Natural killer cell treated with Interleukin-12 subunit alpha and Interleukin-12 subunit beta and Interleukin-15 and Interleukin-18, amount 100 ng/mL, for 72 hours (primary cell): ENCODE measurements around the gene PAN3. TPM values are rescaled to one million over a fixed set of nuclear protein-coding genes. Genes with fewer than 3 reads are reported as not detected.

Experiments used
- ATAC-seq, 2 donors: fragments of 150-1000 bp; cut with Tn5 transposase in 1 of 2; sonication (Bioruptor Pico), chemical (Tn5 transposase) in 1 of 2; 2 replicates each; pipeline ENCODE4 v1.10.0; 2021
- DNase-seq: peaks from one replicate; pipeline ENCODE4 v3.0.0; 2022; ENCODE audit warnings: low spot score
- H3K27ac Mint-ChIP-seq, 2 donors: 1 replicate in 1 of 2; 2 replicates in 1 of 2; pipeline ENCODE4 v1.8.0; 2022; ENCODE audit warnings: mixed read lengths in 2 of 2, mild to moderate bottlenecking in 1 of 2, moderate library complexity in 1 of 2
- H3K27me3 Mint-ChIP-seq, 2 donors: 1 replicate in 1 of 2; 2 replicates in 1 of 2; pipeline ENCODE4 v1.8.0; 2022; ENCODE audit warnings: mixed read lengths in 2 of 2
- H3K36me3 Mint-ChIP-seq: one replicate; pipeline ENCODE4 v1.8.0; 2022; ENCODE audit warnings: mixed read lengths
- H3K4me1 Mint-ChIP-seq, 2 donors: 1 replicate in 1 of 2; 2 replicates in 1 of 2; pipeline ENCODE4 v1.8.0; 2022; ENCODE audit warnings: low read depth in 2 of 2, mixed read lengths in 2 of 2, mild to moderate bottlenecking in 1 of 2
- H3K4me3 Mint-ChIP-seq: one replicate; pipeline ENCODE4 v1.8.0; 2022; ENCODE audit warnings: mixed read lengths
- H3K9me3 Mint-ChIP-seq: 2 replicates; pipeline ENCODE4 v1.8.0; 2022; ENCODE audit warnings: mixed read lengths
- total RNA-seq, 2 donors: library from RNA; stranded (reverse); gene quantifications; one replicate each; pipeline ENCODE4 v1.2.3, GENCODE V29; 2022

Gene PAN3
- total RNA-seq, 2 donors from 2014 or later = 38.5 to 43.2 TPM

DNA sequence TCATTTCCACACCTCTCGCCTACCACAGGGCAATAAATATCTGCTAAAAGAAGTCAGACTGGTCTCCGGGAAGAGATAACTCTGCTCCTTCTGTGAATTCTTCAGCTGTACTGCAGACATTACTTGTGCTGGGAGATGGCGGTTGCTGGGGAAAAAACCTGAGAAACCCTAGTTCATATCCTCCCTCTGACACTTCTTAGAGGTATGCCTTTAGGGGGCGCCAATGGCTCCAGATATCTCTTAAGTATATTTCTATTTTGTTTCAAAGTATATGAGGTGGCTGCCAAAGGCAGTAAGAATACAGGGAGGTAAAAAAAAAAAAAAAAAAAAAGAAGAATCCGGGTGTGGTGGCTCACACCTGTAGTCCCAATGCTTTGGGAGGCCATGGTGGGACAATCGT lies 175.2 kb downstream of the PAN3 start:
- Mint-ChIP-seq H3K4me3 (no peak overlapping the region), H3K36me3 (no peaks in the 10 kb centered on the region), H3K9me3 (no peaks in the 10 kb centered on the region), H3K4me1 (no peaks in the 10 kb centered on the region), H3K27ac (no peak overlapping the region), H3K27me3 (no peaks in the 10 kb centered on the region)
- ATAC-seq (no peak), DNase-seq (no peak)

DNA sequence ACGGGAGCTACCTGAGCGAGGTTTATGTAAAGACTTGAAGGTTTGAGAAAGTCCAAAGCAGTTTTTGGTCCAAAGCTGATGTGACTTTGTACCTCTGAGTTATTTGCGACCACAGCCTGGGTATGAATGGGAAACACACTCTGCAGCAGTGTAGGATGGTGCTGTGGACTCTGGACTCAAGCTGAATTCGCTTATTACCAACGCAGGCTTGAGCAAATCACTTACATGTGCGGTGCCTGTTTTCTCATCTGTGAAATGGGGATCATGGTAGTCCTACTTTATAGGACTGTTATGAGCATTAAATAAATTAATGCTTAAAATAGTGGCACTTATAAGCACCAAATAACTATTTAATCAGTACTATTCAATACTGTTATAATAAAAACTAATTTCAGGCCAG lies 176.5 kb downstream of the PAN3 start:
- H3K9me3 Mint-ChIP-seq = no peaks in the 10 kb centered on the region
- H3K4me3 Mint-ChIP-seq = no peak overlapping the region
- no peak for ATAC-seq
- H3K27me3 Mint-ChIP-seq = no peaks in the 10 kb centered on the region
- no peaks in the 10 kb centered on the region for H3K36me3 Mint-ChIP-seq
- no peaks in the 10 kb centered on the region for H3K4me1 Mint-ChIP-seq
- DNase-seq = no peak
- no peak overlapping the region for H3K27ac Mint-ChIP-seq

DNA sequence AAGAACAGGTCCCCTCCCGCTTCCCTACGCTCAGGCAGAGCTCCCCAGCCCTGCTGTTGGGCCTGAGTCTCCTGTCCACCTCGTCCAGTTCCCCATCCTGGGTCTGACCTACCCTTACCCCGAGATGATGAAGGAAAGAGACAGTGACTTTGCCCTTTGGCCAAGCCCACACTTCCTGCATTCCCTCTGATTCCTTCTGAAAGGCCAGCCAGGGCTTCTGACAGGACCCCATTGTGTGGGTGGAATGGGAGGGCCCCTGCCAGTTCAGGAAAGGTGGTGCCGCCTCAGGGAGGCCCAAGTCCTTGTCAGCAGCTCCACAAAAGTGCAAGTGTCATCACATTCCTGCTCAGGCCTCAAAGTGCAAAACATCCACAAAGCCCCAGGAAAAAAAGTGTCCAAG lies 177.8 kb downstream of the PAN3 start:
- DNase-seq (no peak), ATAC-seq (no peak)
- Mint-ChIP-seq H3K27ac (no peak overlapping the region), H3K27me3 (no peaks in the 10 kb centered on the region), H3K36me3 (no peaks in the 10 kb centered on the region), H3K4me1 (no peaks in the 10 kb centered on the region), H3K4me3 (no peak overlapping the region), H3K9me3 (no peaks in the 10 kb centered on the region)

DNA sequence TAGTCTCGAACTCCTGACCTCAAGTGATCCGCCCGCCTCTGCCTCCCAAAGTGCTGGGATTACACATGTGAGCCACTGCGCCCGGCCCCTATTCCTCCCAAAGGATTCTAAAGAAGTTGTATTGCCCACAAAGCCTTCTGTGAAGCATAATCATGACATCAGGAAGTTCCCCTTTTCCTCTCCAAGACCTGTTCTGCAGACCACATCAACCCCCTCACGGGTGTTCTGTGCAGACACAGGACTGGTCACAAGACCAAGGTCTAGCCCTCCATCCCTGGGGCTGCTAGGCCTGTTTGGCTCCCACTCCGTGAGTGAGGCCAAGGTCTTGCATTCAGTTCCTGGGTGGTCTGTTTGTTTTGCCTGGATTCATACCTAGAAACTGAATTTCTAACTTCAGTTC lies 178.5 kb downstream of the PAN3 start:
- Mint-ChIP-seq H3K27me3 (no peaks in the 10 kb centered on the region), H3K36me3 (no peaks in the 10 kb centered on the region), H3K9me3 (no peaks in the 10 kb centered on the region), H3K4me3 (no peak overlapping the region), H3K27ac (no peak overlapping the region), H3K4me1 (no peaks in the 10 kb centered on the region)
- no peak for ATAC-seq
- DNase-seq = no peak

DNA sequence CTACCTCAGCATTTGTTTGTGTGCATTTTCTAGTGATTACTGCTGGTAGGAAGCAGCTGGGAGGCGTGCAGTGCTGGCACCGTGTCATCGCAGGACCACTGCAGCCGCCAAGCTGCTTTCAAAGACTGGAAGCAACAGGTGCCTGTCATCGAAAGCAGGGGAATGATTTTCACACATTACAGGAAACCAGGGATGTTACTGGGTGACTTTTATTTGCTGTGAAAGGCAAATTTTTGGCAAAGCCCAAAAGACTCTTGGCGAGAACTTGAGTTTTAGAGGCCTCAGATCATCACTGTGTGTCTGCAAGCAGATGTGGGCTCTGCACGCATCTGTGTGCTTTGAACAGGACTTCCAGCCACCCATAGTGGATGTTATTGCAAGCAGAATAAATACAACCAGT lies 180.2 kb downstream of the PAN3 start:
- ATAC-seq (no peak), DNase-seq (no peak)
- Mint-ChIP-seq H3K27me3 (no peaks in the 10 kb centered on the region), H3K4me1 (no peaks in the 10 kb centered on the region), H3K9me3 (no peaks in the 10 kb centered on the region), H3K36me3 (no peaks in the 10 kb centered on the region), H3K4me3 (no peak overlapping the region), H3K27ac (no peak overlapping the region)

DNA sequence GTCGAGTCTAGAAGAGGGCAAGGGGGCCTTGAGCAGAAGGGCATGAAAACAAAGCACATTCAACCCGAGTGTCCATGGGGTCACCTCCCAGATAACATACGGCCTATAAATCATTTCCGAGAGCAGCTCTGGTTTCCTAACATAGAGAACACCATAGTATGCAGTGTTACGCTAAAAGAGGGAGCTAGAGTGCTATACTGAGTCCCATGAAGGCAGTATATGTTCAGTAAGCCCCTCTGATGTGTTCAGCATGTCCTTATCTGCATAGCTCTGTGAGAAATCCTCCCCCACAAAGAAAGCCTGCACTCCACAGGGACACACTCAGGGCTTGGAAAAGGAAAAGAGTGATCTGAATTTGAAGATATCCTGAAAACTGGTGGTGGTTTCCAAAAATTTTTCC lies 181.2 kb downstream of the PAN3 start:
- no peaks in the 10 kb centered on the region for H3K27me3 Mint-ChIP-seq
- H3K36me3 Mint-ChIP-seq = no peaks in the 10 kb centered on the region
- DNase-seq (no peak), ATAC-seq (no peak)
- no peak overlapping the region for H3K27ac Mint-ChIP-seq
- no peaks in the 10 kb centered on the region for H3K9me3 Mint-ChIP-seq
- H3K4me1 Mint-ChIP-seq = peaks cover 0 to 3% of the 10 kb centered on the region in 2 donors
- no peak overlapping the region for H3K4me3 Mint-ChIP-seq

DNA sequence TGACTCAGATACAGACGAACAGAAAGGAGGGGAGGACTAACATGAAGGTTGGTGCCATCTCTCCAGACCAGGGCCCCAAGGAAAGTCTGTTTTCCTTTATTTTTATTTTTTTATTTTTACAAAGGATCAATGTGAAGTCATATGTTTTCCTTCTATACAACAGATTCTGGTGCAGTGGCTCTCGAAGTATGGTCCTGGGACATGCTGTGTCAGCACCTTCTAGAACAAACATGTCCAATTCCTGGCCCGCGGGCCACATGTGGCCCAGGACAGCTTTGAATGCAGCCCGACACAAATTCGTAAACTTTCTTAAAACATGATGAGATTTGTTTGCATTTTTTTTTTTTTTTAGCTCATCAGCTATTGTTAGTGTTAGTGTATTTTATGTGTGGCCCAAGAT lies 181.9 kb downstream of the PAN3 start:
- Mint-ChIP-seq H3K4me1 (peaks cover 0 to 3% of the 10 kb centered on the region in 2 donors), H3K9me3 (no peaks in the 10 kb centered on the region), H3K36me3 (no peaks in the 10 kb centered on the region), H3K27ac (no peak overlapping the region), H3K4me3 (no peak overlapping the region), H3K27me3 (no peaks in the 10 kb centered on the region)
- ATAC-seq = no peak
- DNase-seq = no peak

DNA sequence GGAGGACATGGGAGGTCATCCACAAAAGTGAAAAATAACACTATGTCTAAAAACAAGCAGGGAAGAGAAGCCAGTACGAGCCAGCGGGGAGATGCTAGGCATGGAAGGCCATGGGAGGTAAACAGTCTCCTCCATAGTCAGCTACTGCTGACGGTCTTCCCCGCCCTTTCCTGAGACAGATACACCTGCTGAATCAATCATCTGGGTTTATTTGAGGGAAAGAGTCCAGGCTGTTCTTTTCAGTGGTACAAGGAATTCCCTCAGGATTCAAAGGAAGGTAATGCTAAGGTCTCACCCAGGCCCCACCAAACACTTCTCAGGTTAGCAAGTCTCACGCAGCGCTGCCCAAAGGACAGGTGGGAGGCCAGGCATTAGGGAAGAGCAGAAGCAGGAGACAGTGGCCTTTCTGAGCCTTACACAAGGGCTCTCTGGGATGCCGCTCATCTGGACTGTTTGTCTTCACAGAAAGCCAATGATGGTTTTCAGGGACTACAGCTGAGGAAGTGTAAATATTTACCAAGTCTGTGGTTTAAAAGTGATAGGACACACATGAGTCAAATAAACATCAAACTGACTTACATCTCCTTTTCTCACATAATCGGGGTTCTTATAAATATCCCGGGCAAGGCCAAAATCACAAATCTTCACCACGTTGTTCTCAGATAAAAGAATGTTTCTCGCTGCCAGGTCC lies 182.7 kb downstream of the PAN3 start:
- H3K36me3 Mint-ChIP-seq = no peaks in the 10 kb centered on the region
- no peak for ATAC-seq

DNA sequence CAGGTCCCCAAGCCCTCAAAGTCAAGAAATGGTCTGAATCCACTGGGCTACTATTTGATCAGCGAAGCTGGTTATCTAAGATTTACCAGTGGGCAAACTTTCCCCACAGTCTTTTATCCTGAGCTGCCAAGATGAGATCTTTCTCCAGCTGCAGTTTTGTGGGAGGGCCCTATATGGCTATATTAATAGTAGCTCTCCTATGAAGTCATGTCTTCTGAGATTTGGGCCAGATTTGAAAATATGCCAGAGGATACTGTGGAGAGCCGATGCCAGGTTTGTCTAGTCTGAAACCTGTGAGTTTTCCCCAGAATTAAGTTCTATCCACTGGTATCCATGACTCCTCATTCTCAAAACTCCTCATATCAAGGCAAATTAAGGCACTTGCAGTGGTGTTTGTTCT lies 183.4 kb downstream of the PAN3 start:
- H3K4me3 Mint-ChIP-seq = no peak overlapping the region
- H3K4me1 Mint-ChIP-seq = peaks cover 0 to 3% of the 10 kb centered on the region in 2 donors
- ATAC-seq (no peak), DNase-seq (no peak)
- H3K27ac Mint-ChIP-seq = no peak overlapping the region
- H3K9me3 Mint-ChIP-seq = no peaks in the 10 kb centered on the region
- H3K27me3 Mint-ChIP-seq = no peaks in the 10 kb centered on the region
- no peaks in the 10 kb centered on the region for H3K36me3 Mint-ChIP-seq

More for the DNA sequence above, 182.7 kb downstream of the PAN3 start:
- DNase-seq = no peak
- H3K9me3 Mint-ChIP-seq = no peaks in the 10 kb centered on the region
- H3K4me3 Mint-ChIP-seq = no peak overlapping the region
- peaks cover 0 to 3% of the 10 kb centered on the region in 2 donors for H3K4me1 Mint-ChIP-seq
- H3K27me3 Mint-ChIP-seq = no peaks in the 10 kb centered on the region
- no peak overlapping the region for H3K27ac Mint-ChIP-seq

DNA sequence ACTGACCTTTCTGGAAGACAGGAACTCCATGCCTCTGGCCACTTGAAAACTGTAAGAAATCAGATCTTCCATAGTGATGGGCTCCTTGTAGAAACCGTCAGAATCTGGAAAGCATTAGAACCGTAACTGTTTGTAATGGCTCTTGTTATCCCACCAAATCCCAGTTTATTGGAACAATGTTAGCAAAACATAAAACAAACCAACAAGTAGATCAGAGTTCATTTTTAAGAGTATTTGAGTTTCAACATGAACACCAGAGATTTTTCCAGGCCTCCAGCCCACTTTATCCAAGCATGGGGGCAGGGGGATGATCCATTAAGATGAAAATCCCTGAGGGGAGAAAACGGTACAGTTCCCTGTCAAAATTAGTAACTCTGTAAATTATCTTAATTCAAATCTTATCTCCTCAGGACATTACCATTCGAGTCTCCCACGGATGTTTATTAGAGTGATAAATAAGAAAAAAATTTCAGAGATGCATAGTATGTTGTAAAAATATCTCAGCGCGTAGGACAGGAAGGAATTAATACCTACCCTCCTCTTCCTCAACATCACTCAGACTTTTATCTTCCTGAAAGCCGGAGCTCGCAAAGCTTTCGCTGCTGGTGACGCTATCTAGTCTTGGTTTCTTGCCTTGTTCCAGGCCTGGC lies 184.0 kb downstream of the PAN3 start:
- Mint-ChIP-seq H3K4me1 (peaks cover 0 to 3% of the 10 kb centered on the region in 2 donors), H3K36me3 (no peaks in the 10 kb centered on the region), H3K4me3 (no peak overlapping the region), H3K9me3 (no peaks in the 10 kb centered on the region), H3K27me3 (no peaks in the 10 kb centered on the region), H3K27ac (no peak overlapping the region)
- DNase-seq = no peak
- no peak for ATAC-seq

DNA sequence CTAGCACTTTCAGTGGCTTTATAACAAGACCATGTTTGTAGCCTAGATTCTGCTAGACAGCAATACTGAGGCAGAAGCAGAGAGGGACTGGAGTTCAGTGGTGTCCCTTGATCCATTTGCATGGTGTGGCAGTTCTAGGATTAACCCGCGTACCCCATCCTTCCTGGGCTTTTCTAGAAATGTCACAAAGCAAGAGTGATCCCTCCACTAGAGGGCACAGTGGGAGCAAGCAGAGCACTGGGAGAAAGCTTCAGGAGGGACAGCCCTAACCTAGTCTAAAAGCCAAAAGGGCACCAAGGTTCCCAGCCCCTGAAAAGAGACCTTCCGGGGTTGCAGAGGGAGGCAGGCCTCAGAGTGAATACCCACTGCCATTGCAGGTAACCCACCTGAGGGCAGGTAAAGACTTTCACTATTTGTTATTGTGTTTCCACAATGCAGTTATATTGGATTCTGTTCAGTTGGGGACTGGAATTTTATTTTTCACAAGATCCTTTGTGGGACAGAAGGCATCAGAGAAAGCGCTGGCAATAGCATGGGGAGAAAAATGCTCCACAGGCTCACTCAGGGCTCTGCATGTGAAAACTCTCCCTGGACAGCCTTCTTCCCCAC lies 185.9 kb downstream of the PAN3 start:
- H3K9me3 Mint-ChIP-seq = no peaks in the 10 kb centered on the region
- peaks cover 0 to 5% of the 10 kb centered on the region in 2 donors for H3K27me3 Mint-ChIP-seq
- no peak overlapping the region for H3K27ac Mint-ChIP-seq
- H3K36me3 Mint-ChIP-seq = no peaks in the 10 kb centered on the region
- DNase-seq = peak; percentile 66
- peak; percentile 60 to 75 for ATAC-seq
- peaks cover 0 to 3% of the 10 kb centered on the region in 2 donors for H3K4me1 Mint-ChIP-seq
- no peak overlapping the region for H3K4me3 Mint-ChIP-seq

DNA sequence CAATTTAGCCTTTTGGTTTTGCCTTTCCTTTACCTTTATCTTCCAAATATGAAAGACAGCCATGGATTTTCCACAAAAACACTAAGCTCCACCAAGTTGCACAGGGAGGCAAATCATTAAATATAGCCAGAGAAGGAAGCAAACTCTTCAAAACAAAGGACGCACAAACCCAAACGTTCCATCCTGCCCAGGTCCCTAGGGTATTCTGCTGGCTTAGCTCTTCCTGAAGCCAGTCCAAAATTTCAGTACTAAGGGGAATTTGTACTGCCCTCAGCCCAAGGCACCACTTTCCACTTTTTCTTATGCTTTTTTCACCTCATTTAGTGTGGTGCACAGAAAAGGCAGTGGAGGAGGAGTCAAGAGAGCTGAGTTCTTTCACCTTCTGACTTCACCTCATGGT lies 186.7 kb downstream of the PAN3 start:
- ATAC-seq = no peak
- Mint-ChIP-seq H3K27ac (no peak overlapping the region), H3K36me3 (no peaks in the 10 kb centered on the region), H3K4me3 (no peak overlapping the region), H3K9me3 (no peaks in the 10 kb centered on the region), H3K4me1 (peaks cover 0 to 3% of the 10 kb centered on the region in 2 donors), H3K27me3 (peaks cover 0 to 5% of the 10 kb centered on the region in 2 donors)
- no peak for DNase-seq

DNA sequence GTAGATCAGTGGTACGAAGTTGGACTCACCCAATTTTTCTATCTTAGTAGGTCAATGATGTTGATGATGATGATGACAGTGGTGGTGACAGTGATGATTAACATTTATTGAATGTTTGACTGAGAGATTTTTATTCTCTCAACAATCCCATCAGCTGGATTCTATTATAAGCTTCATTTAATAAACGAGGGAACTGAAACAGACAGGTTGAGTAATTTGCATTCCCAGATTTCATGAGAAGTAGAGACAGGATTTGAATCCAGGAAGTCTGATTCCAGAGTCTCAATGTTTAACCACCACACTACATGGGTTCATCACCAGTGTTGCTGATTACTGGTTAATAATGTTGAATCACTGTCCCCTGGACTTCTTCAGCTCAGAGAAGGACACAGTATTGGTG lies 187.7 kb downstream of the PAN3 start:
- Mint-ChIP-seq H3K36me3 (no peaks in the 10 kb centered on the region), H3K4me3 (no peak overlapping the region), H3K27me3 (peaks cover 0 to 5% of the 10 kb centered on the region in 2 donors), H3K4me1 (peaks cover 0 to 3% of the 10 kb centered on the region in 2 donors), H3K9me3 (no peaks in the 10 kb centered on the region), H3K27ac (no peak overlapping the region)
- no peak for ATAC-seq
- no peak for DNase-seq
